Left colon (tissue), 2 donors: ENCODE measurements around the gene NPS. TPM values are rescaled to one million over a fixed set of nuclear protein-coding genes. Genes with fewer than 3 reads are reported as not detected.

ENCODE experiments used
- ATAC-seq: fragments of 200-7000 bp; cut with Tn5 transposase; one replicate; pipeline ENCODE4 v1.9.1; 2020; ENCODE audit warnings: mild to moderate bottlenecking, moderate library complexity
- DNase-seq, 2 donors: peaks; one replicate each; pipeline ENCODE4 v3.0.0-alpha.2; 2020
- intact Hi-C, 2 donors: fragments of 100-400 bp; cut with DNase I in 1 of 2; cut with micrococcal nuclease in 1 of 2; formaldehyde crosslinking; loops; one replicate each; pipeline versions ENCODE4 v1.11.2 to v1.14.0; 2022; cut with DNase I, micrococcal nuclease
- long read RNA-seq: library from polyadenylated mRNA; unstranded; transcript quantifications from one replicate; pipeline ENCODE4 v2.0.0, GENCODE V29; 2021
- total RNA-seq, 2 donors: library from RNA; stranded (reverse); fragmentation: NEBNext Ultra II Directional; extraction: Animal tissue kit (Norgen Biotek cat#: 25700); gene quantifications; one replicate each; pipeline ENCODE4 v1.2.1, GENCODE V29; 2021
- donor health status: DM: no; HTN: no; CAD: no.
- donor health status: DM: yes; HTN: yes; CAD: no.

Gene NPS, protein sequence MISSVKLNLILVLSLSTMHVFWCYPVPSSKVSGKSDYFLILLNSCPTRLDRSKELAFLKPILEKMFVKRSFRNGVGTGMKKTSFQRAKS
- not detected for total RNA-seq
- long read RNA-seq, result 0 reads

DNA sequence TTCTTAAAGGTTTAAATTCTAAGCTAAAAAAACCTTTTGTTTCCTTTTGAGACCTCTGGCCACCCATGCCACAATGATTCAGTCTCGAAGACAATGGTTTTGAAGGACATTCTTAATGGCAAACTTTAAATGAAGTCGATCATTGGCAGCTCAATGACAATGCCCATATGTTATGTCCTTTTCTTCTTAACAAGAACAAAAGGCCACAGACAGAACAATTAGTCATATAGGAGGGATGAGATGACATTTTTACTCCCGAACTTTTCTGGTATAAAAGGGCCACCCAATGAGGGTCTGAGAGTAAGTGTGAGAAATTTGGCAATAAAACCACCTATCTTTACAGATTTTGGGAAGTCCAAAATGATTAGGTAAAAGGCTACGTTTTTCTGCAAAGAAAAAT lies at the start of gene NPS:
Gene NPS (plus strand): TSS at position 301 of the 400 bp plus-strand sequence. CDS start 60 bp downstream, at position 361.
- intact Hi-C loops, result no loop called here
- no peak for DNase-seq
- no peak for ATAC-seq

DNA sequence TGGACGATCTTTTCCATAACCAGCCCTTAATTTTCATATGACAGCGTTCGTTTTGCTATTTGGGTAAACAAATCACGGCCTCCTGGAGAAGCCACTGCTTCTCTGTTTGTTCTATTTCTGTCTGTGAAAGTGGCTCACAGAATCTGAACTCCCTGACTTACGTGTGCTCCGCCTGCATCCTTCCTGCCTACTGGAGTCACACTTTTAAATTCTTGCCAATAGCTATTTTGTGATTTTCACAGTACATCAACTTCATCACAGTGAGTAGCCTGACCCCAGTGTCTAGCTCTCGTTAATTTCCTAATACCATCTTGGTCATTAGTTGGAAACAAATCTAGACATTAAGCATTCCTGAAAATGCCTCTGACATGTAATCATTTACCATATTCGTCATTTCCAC lies 49.0 kb upstream of the NPS start:
- DNase-seq, result no peak
- ATAC-seq, result no peak
- intact Hi-C loops, result no loop called here

DNA sequence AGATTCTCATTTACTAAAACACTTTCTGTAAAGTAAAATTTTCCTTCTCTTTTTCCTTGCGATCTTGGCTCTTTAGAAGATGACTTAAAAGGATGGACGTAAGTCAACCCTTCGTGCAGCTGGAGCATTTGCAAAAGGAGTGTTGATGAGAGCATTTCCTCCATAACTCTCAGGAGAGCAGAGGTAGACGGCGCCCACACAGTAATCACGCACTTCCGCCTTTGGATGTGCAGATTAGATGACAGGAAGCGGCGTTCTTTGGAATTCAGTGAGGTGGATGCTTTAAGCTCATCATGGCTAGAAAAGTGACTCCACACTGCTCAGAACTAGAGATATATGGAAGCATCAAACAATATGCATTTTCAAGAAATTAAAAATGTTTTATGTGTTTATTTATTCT lies 43.0 kb upstream of the NPS start:
- intact Hi-C loops, result no loop called here
- ATAC-seq (no peak), DNase-seq (no peak)

DNA sequence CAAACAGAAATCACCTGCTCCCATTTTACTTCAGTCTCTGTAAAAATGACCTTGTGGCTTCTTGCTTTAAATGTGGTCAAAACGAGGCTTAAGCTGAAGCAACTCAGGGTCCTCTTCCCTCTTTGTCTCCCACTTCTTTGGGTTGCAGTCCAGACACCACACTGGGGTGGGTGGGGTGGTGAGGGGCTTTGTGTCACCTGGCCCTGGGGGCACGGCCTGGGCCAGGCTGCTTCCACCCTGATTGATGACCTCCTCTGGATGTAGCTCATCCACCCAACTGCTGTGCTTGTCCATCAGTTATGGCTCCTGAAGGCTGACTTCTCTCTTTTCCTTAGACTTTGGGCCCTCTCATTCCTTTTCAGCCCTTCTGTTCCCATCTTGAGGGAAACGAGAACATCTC lies 26.8 kb upstream of the NPS start:
- ATAC-seq (no peak), DNase-seq (no peak)
- intact Hi-C loops, result no loop called here

DNA sequence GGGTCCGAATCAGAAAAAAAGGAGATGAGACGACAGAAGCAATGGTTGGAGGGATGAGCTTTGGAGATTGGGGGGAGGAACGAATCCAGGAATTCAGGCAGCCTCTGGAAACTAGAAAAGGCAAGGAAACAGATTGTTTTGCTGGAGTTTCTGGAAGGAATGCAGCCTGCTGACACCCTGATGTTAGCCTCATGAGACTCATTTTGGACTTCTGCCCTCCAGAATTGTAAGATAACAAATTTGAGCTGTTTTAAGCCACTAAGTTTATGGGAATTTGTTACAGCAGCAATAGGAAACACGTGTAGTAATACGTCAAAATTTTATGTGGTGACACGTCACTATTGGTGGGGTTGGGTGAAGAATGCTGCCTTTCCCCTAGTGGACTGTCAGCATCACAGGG lies 25.6 kb upstream of the NPS start:
- DNase-seq (no peak), ATAC-seq (no peak)
- intact Hi-C loops, result no loop called here

DNA sequence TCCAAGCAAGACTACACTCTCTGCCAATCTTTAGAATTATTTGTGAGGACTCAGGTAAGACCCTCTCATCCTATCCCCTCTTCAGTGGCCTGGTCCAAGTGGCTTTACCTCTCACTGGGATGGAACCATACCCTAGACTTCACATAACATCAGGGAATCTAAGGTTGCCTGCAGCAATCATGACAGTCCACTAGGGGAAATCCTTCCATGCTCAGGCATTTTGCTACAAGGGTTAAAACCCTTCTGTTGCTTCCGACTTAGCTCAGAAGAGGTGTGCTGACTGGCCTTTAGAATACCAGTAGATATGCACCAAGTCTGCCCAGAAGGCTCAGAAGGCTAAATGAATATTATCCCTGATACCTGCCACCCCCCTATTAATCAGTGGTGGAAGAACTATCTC lies 24.9 kb upstream of the NPS start:
- DNase-seq, result no peak
- intact Hi-C loops, result no loop called here
- no peak for ATAC-seq

DNA sequence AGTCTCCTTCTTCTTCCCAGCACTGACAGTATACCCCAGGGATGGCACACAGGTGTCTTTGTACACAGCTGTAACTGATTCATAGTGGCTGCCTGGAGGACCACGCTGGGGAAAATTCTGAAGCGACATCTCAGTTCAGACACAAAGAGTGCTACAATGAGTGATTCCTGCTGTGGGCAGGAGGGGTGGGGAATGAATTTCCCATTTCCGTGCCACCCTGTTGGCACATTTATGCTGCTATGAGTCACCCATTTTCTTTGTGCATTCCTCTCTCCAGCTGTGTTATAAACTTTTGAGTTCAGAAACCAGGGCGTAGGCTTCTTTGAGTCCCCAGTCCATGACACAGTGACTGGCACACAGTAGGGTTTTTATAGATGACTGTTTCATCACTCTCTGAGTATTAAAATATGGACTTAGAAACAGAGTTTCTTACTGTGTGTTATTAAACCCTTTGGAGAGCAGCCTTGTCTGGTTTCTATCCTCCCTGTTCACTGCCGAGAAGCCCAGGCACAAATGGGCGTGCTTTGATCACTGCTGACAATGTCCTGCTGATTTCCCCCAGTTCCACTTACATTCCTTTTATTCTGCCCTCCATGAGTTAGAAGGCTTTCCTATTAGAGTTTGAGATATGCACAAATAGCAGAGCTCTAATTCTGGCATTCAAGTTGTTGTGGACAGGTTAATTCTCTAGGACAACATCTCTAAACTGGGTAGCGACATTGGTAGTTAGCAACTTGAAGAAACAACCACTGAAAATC lies 24.0 kb upstream of the NPS start:
- ATAC-seq, result no peak
- intact Hi-C loops, result no loop called here
- DNase-seq, result no peak

DNA sequence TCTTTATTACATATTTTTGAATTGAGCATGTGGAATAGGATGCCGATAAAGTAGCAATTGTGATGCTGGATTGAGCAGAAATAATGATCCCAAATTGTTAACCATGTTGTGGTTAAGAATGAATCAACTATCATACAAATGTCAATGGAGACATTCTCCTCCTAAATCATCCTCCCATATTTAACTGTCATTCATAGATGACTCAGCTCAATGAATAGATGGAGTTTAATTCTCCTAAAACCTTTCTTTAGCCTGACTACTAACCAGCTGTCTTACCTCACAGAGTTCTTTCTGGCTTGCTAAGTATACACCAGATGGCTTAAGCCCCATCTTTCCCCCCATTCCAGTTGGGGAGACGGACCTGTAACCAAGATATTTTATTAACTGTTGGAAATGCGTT lies 23.4 kb upstream of the NPS start:
- no peak for DNase-seq
- no peak for ATAC-seq
- intact Hi-C loops, result no loop called here

DNA sequence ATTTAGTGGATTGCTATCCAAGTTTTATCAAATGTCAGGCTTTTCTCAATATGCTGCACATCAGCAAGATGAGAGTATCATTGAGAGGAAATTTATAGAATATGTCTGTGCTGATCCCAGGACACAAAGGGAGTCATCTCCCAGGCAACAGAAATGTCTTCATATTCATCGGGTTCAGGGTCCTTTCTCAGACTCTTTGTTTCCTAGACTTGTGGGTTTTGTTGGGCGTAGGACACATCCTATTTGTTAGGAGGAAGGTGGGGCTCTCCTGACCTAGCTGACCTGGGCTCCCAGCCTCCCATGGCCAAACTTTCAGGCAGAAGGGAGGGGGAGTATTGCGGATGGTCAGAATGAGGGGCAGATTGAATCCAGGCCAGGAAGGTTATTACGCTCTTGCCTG lies 22.9 kb upstream of the NPS start:
- no peak for DNase-seq
- intact Hi-C loops, result no loop called here
- ATAC-seq, result no peak

DNA sequence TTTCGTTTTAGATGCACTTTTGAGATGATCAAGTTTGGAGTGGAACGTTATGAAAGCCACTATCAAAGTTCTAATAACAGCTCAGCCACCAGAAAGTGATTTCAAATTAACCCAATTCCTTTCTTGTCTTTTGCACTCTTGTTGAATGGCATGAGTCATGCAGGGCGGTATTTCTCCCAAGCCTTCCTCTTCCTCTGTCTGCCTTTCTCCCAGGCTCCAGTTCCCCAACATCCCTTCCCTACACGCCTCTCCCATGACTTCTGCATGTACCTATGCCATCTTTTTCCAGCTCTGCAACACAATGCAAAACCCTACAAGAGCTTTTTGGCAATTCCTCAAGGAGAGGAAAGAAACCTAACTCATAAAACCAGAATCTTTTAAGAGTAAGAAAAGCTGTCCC lies 21.8 kb upstream of the NPS start:
- intact Hi-C loops, result no loop called here
- no peak for ATAC-seq

DNA sequence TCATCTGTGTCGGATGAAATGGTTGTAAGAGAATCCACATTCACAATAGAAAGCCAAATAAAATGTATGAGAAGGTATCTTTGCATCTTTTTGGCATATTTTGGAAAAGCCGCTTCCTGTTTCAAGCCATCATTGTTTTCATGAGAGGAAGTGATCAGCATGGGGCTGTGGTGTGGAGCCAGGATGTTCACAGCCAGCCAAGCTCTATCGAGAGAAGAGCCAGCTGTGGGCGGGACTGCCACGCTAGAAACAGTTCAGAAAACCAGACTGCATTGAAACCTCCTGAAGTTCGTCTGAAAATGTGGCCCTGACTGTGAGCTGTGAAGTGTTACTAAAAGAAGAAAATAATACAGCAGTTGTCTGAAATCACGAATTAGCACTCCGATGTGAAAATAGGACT lies 21.2 kb upstream of the NPS start:
- ATAC-seq (no peak), DNase-seq (no peak)
- intact Hi-C loops, result no loop called here

More for the DNA sequence above, 21.8 kb upstream of the NPS start:
- DNase-seq, result no peak

DNA sequence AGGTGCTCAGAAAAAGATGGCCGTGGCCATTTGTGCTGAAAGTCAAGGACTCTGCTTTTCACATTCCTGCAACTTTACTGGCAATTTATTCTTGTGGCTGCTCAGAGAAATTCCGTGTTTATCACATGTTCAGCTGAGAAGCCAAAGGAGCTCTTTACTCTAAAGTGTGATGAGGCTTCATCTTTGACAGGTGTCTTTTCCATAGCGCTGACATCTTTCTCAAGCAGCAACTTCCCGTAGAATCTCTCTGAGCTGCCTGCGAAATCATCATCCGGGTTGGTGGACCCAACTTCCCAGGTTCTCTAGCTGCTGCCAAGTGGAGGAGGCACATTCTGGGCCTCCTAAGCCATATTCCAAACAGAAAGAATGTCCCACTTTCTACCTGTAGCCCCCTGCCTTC lies 16.9 kb upstream of the NPS start:
- DNase-seq (no peak), ATAC-seq (no peak)
- intact Hi-C loops, result no loop called here

DNA sequence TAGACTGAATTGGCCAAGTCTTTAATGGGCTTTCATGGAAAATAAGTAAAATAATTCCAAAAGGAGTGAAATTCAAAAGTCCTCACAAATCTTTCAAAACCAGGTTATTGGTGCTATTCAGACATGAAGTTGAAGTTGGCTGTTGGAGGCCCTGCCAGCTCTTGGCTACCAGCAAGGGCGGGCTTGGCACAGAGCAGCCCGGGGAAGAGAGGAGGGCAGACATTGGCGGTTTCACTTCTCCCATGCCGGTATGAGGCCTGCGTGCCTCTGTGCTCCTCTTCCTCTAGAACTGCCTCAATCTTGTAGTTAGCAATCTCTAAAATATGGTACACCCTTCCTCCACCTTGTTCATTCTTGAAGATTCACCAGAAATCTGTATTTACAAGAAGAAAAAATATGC lies 16.4 kb upstream of the NPS start:
- intact Hi-C loops, result no loop called here
- DNase-seq (no peak), ATAC-seq (no peak)

DNA sequence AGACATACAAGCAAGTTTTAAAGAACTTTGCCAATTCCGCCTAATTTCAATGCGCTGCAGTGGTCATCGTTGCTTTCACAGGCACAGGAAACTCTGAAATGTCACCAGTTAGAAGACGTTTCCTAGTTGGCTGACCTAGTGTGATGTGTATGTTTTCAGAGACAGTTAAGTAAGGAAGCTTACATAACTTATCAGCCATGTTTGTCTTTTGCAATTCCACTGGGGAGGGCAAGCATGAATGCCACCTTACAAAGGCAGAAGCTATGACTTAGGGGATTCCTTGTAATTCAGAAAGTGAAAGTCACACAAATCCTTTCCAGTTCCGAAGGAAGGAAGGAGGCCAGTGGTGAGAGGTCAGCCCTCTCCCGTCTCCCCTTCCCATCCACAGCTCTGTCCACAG lies 15.0 kb upstream of the NPS start:
- no peak for ATAC-seq
- intact Hi-C loops, result no loop called here
- no peak for DNase-seq

DNA sequence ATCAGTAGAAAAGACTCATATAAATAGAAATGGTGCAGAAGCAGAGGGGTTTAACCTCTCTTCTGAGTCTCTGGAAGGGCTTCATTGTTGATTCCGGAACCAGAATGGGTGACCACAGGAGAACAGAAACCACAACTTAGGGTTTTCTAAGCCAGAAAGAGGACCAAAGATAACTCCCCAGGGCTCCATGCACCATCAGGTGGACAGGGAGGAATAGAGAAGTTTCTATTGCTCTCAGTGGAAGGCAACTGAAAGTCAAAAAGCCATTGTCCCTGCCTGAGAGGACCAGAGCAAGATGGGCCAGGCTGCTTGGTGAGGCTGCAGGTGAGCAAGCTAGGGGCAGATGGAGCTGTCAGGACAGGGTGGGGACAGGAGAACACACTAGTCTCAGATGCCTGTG lies 14.6 kb upstream of the NPS start:
- DNase-seq (no peak), ATAC-seq (no peak)
- intact Hi-C loops, result no loop called here

DNA sequence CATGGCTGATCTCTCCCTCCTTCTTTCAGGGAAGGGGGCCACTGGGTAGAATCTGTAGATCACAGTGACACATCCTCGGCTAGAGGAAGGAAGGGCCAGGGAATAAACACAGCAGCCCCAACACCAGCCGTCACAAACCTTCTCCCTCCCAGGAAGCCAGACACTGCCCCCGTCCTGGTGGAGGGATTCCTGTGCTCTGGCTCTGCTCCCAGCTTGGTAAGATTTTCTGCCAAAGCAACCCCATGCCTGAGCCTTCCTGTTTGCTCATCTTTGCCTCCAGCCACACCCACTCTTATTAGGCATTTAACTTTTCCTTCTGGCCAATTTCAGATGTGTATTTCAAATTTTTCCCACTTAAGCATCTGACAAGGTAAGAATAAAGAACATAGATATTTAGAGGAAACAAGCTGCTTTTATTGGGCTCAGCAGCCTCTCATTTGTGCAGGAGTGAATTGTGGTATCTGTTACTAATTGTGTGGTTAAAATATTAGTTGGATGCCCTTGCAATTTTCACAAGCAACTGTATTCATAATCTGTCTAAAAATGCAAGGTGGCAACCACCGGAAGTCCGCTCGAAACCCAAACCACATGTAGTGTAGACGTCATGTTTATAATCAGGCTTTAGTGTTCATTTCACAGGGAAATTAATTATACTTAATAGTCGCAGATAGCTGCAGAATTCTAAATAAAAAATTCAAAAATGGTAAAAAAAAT lies 13.2 kb upstream of the NPS start:
- DNase-seq (no peak), ATAC-seq (no peak)
- intact Hi-C loops, result no loop called here

DNA sequence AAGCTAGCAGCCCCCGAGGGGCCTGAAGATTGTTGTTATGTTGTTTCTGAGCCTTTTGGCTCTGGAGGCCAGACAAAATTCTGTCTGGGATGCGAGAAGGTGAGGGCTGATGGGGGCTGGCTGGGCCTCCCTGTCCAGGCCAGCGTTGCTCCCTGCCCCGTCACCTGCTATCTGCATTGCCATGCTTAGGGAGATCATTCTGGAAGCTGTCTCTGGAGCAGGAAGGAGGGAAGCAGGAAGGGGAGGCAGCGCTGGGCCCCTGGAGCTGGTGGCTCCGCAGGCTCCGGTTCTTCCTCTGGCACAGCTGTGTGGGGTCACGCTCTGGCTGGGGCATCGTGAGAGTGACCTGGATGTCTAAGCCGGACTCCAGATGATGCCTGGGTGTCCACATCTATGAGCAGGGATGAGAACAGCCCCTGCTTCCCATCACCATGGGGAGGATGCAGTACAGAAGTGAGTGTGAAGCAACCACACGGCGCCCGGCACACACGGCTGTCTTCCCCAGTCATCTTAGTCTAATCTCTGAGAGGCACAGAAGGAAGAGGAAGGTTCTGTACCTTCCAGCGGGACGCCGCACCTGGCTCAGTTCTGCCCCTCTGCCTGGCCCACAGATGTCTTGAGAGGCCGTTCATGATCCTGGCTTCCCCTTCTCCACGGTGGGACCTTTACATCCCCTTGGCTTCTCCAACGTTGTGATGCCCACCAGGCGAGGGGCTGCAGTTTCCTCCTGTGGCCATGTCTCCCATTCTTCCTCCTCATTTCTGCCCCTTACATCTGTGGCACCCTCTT lies 11.9 kb upstream of the NPS start:
- ATAC-seq, result no peak
- intact Hi-C loops, result no loop called here
- DNase-seq, result no peak

DNA sequence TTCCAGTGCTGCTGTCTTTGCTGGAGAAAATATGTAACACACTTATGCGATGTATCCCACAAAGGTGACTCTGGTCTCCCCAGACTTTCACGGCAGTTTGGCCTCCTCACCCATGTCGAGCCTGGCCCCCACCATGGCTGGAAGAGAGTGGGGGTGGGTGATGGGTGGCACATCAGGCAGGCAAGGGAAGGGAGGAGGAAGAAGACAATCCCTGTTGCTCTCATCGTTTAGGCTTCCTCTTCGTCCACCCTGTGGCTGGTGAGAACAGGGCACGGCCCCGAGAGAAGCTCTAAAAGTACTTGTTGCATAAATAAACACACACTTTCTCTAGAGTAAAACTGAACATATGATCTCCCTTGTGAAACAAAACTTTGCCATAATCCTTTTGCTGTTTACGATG lies 11.2 kb upstream of the NPS start:
- ATAC-seq (no peak), DNase-seq (no peak)
- intact Hi-C loops, result no loop called here

DNA sequence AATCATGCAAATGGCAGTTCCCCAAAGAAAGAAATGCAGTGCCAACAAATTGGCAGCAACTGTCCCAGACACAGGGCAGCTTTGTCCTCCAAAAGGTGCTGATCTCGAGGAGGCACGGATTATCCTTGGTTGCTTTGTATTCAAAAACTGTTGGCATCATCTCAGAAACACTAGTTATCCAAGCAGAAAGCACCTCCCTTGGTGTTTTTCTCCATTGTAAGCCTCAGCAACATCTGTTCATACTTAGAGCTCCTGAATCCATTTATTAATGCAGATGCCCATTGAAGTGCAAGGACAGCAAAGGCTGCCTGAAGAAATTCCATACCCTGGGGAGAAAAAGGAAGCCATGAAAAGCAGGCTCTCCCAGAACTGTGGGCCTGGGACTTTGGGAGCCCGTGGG lies 1.1 kb upstream of the NPS start:
- no peak for ATAC-seq
- intact Hi-C loops, result no loop called here
- DNase-seq, result no peak

DNA sequence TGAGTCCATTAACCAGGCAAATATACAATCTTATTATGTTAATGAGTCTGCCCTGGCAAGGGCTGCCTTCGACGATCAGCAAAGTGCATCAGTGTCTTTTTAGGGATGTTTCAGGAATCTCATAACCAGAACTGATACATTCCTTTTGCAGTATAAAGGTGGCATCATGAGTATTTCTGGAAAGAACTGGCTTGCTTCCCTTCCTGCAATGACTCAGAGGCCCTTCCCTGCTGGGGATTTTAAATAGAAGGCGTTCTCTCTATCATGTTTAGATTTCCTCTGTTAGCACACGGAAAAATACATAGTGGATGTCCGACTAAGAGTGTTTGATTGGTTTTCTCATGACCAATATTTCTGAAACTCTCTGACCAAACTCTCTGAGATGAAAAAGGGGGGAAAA lies 1.8 kb downstream of the NPS start:
- intact Hi-C loops, result no loop called here
- no peak for ATAC-seq

More for the DNA sequence above, 1.8 kb downstream of the NPS start:
- DNase-seq, result no peak
